K562 (cell line): ENCODE measurements around the gene CCDC137. TPM values are rescaled to one million over a fixed set of nuclear protein-coding genes. Genes with fewer than 3 reads are reported as not detected.
A peak's percentile ranks its signal among the peaks of the same experiment; 100 is the strongest.

Experiments
- ATF1 ChIP-seq, 2 experiments: fragments of 450-650 bp in 1 of 2; IDR thresholded peaks; 2 replicates each; pipeline ENCODE4 v1.6.1; 2016; ENCODE audit warnings: missing compliant biosample characterization in 1 of 2, missing genetic modification characterization in 1 of 2
- CREB1 ChIP-seq, 2 experiments: sonication (generic) in 1 of 2; formaldehyde crosslinking in 1 of 2; IDR thresholded peaks; 2 replicates each; pipeline versions ENCODE4 v1.6.1 to v1.8.0; 2012 to 2022; ENCODE audit warnings: inconsistent platforms in 1 of 2, mild to moderate bottlenecking in 1 of 2, missing genetic modification reagents in 1 of 2, moderate library complexity in 1 of 2
- EGR1 ChIP-seq: fragments of 450-650 bp; conservative IDR thresholded peaks from 2 replicates; pipeline ENCODE4 v1.6.1; 2017; ENCODE audit warnings: mild to moderate bottlenecking
- FOXP1 ChIP-seq: sonication (generic); formaldehyde crosslinking; IDR thresholded peaks from 2 replicates; pipeline ENCODE4 v1.8.0; 2022; ENCODE audit warnings: mild to moderate bottlenecking, missing genetic modification reagents
- GABPA ChIP-seq: fragments of 200-800 bp; sonication (Bioruptor generic); conservative IDR thresholded peaks from 2 replicates; pipeline ENCODE4 v1.6.1; 2016; ENCODE audit warnings: low read depth, missing genetic modification characterization, missing compliant biosample characterization
- IRF2 ChIP-seq: sonication (generic); formaldehyde crosslinking; IDR thresholded peaks from 2 replicates; pipeline ENCODE4 v1.8.1; 2022; ENCODE audit warnings: mild to moderate bottlenecking, missing genetic modification reagents
- KLF13 ChIP-seq: fragments of 450-650 bp; IDR thresholded peaks from 2 replicates; pipeline ENCODE4 v1.6.1; 2016; ENCODE audit warnings: missing genetic modification characterization, low read depth, mild to moderate bottlenecking, missing compliant biosample characterization, moderate library complexity, borderline replicate concordance
- LEF1 ChIP-seq: fragments of 450-650 bp; IDR thresholded peaks from 2 replicates; pipeline ENCODE4 v1.6.1; 2016; ENCODE audit warnings: mild to moderate bottlenecking
- MAFG ChIP-seq: fragments of 450-650 bp; conservative IDR thresholded peaks from 2 replicates; pipeline ENCODE4 v1.6.1; 2016; ENCODE audit warnings: missing genetic modification characterization, missing compliant biosample characterization
- POLR3A ChIP-seq: IDR thresholded peaks from 2 replicates; pipeline ENCODE4 v1.6.1; 2011; ENCODE audit warnings: borderline replicate concordance, mild to moderate bottlenecking, moderate library complexity; ENCODE audit not compliant: insufficient read length, insufficient read depth; ENCODE audit errors: extremely low read depth
- SMARCC2 ChIP-seq: fragments of 450-650 bp; IDR thresholded peaks from 2 replicates; pipeline ENCODE4 v1.6.1; 2017; ENCODE audit warnings: antibody characterized with exemption, moderate library complexity, mild to moderate bottlenecking, low read depth
- ZKSCAN3 ChIP-seq: fragments of 250-450 bp; sonication (Bioruptor Pico); IDR thresholded peaks from 2 replicates; pipeline ENCODE4 v1.4.0; 2020
- ZNF699 ChIP-seq: fragments of 250-450 bp; sonication (Bioruptor Pico); IDR thresholded peaks from 2 replicates; pipeline ENCODE4 v1.8.0; 2021; ENCODE audit warnings: mild to moderate bottlenecking, moderate library complexity; ENCODE audit not compliant: insufficient replicate concordance
- polyA plus RNA-seq, 8 experiments: library from polyadenylated mRNA; depleted of rRNA in 4 of 8; stranded (reverse) in 5 of 8; unstranded in 3 of 8; fragments of >200 nt; fragmentation: Nextera tagmentation in 2 of 8; fragmentation: Illumina TruSeq in 1 of 8; extraction: Ambion mirVana in 2 of 8; extraction: Trizol in 1 of 8; gene quantifications; 2 replicates each; pipeline versions ENCODE4 v1.2.1 to v1.2.3, GENCODE V29; 2011 to 2014; ENCODE audit warnings: inconsistent platforms in 1 of 8, missing spikeins in 1 of 8
- total RNA-seq, 7 experiments: library from RNA; depleted of rRNA in 6 of 7; stranded (reverse); fragments of >200 nt in 6 of 7; fragmentation: Illumina TruSeq in 2 of 7; extraction: Trizol in 2 of 7; gene quantifications; 2 replicates each; pipeline versions ENCODE4 v1.2.1 to v1.2.3, GENCODE V29; 2011 to 2021; ENCODE audit warnings: low replicate concordance in 1 of 7
- TF ChIP-seq, protein P1 (sequence below): conservative IDR thresholded peaks from 2 replicates; pipeline ENCODE4 v1.6.1; 2011; ENCODE audit warnings: low read depth, mild to moderate bottlenecking, low read length; ENCODE audit not compliant: control insufficient read depth
- TF ChIP-seq, protein P2 (sequence below), 2 experiments: fragments of 450-650 bp in 1 of 2; sonication (generic) in 1 of 2; formaldehyde crosslinking in 1 of 2; IDR thresholded peaks; 2 replicates each; pipeline versions ENCODE4 v1.7.1 to v1.9.0; 2016 to 2022; ENCODE audit warnings: inconsistent platforms in 1 of 2, mild to moderate bottlenecking in 1 of 2, missing genetic modification reagents in 1 of 2
- TF ChIP-seq, protein P3 (sequence below): fragments of 450-650 bp; formaldehyde crosslinking; IDR thresholded peaks from 2 replicates; pipeline ENCODE4 v1.4.0; 2022; ENCODE audit warnings: missing genetic modification characterization

The CCDC137 gene
- total and polyA plus RNA-seq, 9 of the 15 experiments (the other 6 are each of a cell fraction or from before 2014, with no cell fraction given), result 2.3 to 68.1 (median 38.3) TPM

DNA sequence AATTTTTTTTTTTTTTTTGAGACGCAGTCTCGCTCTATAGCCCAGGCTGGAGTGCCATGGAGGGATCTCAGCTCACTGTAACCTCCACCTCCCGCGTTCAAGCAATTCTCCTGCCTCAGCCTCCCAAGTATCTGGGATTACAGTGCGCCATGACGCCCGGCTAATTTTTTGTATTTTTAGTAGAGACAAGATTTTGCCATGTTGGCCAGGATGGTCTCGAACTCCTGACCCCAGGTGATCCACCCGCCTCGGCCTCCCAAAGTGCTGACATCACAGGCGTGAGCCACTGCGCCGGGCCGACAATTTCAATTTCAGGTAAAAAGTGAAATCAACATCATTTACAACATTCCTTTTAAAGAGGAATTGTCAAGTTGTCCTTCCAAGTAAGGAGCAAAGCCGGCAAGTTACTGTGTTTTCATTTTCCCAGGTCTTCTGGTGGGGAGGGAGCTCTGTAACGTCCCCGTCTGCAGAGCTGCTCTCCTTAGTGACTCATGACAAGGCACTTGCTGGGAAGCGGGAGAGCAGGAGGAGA lies 30.5 kb upstream of the CCDC137 start (continued):
- TF ChIP-seq, protein P1, sequence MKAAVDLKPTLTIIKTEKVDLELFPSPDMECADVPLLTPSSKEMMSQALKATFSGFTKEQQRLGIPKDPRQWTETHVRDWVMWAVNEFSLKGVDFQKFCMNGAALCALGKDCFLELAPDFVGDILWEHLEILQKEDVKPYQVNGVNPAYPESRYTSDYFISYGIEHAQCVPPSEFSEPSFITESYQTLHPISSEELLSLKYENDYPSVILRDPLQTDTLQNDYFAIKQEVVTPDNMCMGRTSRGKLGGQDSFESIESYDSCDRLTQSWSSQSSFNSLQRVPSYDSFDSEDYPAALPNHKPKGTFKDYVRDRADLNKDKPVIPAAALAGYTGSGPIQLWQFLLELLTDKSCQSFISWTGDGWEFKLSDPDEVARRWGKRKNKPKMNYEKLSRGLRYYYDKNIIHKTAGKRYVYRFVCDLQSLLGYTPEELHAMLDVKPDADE, result no peak
- no peak for TF ChIP-seq ZKSCAN3 (CRISPR knock-in tag)
- TF ChIP-seq IRF2, result no peak
- no peak for TF ChIP-seq LEF1
- no peak for TF ChIP-seq EGR1
- TF ChIP-seq FOXP1, result no peak
- TF ChIP-seq, protein P2, sequence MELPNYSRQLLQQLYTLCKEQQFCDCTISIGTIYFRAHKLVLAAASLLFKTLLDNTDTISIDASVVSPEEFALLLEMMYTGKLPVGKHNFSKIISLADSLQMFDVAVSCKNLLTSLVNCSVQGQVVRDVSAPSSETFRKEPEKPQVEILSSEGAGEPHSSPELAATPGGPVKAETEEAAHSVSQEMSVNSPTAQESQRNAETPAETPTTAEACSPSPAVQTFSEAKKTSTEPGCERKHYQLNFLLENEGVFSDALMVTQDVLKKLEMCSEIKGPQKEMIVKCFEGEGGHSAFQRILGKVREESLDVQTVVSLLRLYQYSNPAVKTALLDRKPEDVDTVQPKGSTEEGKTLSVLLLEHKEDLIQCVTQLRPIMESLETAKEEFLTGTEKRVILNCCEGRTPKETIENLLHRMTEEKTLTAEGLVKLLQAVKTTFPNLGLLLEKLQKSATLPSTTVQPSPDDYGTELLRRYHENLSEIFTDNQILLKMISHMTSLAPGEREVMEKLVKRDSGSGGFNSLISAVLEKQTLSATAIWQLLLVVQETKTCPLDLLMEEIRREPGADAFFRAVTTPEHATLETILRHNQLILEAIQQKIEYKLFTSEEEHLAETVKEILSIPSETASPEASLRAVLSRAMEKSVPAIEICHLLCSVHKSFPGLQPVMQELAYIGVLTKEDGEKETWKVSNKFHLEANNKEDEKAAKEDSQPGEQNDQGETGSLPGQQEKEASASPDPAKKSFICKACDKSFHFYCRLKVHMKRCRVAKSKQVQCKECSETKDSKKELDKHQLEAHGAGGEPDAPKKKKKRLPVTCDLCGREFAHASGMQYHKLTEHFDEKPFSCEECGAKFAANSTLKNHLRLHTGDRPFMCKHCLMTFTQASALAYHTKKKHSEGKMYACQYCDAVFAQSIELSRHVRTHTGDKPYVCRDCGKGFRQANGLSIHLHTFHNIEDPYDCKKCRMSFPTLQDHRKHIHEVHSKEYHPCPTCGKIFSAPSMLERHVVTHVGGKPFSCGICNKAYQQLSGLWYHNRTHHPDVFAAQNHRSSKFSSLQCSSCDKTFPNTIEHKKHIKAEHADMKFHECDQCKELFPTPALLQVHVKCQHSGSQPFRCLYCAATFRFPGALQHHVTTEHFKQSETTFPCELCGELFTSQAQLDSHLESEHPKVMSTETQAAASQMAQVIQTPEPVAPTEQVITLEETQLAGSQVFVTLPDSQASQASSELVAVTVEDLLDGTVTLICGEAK (IDR thresholded peaks at IDR 0.05), result peak; percentile 39; the same call in 1 of the 2 replicates
- TF ChIP-seq, protein P2 (CRISPR knock-in tag; IDR thresholded peaks at IDR 0.05), result no peak
- no peak for TF ChIP-seq ZNF699 (CRISPR knock-in tag)
- TF ChIP-seq, protein P3, sequence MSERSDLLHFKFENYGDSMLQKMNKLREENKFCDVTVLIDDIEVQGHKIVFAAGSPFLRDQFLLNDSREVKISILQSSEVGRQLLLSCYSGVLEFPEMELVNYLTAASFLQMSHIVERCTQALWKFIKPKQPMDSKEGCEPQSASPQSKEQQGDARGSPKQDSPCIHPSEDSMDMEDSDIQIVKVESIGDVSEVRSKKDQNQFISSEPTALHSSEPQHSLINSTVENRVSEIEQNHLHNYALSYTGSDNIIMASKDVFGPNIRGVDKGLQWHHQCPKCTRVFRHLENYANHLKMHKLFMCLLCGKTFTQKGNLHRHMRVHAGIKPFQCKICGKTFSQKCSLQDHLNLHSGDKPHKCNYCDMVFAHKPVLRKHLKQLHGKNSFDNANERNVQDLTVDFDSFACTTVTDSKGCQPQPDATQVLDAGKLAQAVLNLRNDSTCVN (CRISPR knock-in tag), result no peak
- no peak for TF ChIP-seq POLR3A
- TF ChIP-seq ATF1 (CRISPR knock-in tag; IDR thresholded peaks at IDR 0.05), result no peak
- TF ChIP-seq ATF1 (tag; IDR thresholded peaks at IDR 0.05), result peak; percentile 65; the same call in 1 of the 2 replicates
- TF ChIP-seq CREB1 (IDR thresholded peaks at IDR 0.05), result no peak
- peak; percentile 74; the same call in 1 of the 2 replicates for TF ChIP-seq CREB1 (CRISPR knock-in tag; IDR thresholded peaks at IDR 0.05)
- no peak for TF ChIP-seq SMARCC2
- no peak for TF ChIP-seq KLF13 (tag)
- 0 out of 2 replicates have a peak, but pooled peaks have one; percentile 16 for TF ChIP-seq MAFG (tag)
- TF ChIP-seq GABPA (tag), result no peak
